ENCODE results near the gene TMEM143.
"Not testable (repeated sequence)": the region's sequence is repeated elsewhere in the genome, so short reads cannot be mapped to it uniquely, and the experiment has no call there.

Gene TMEM143

GRCh38 chr19:48321622-48322591 lies 41.8 kb downstream of the TMEM143 start:
- in situ Hi-C loops (cut with MboI; ENCODE audit: low pct_unique_long_range_greater_than_20kb, low sequenced_read_pairs, unreplicated experiment): no loop called here
- DNase-seq (ENCODE audit: low spot score): peak; percentile 94
- TF ChIP-seq CTCF (IDR thresholded peaks at IDR 0.05; ENCODE audit: extremely low read depth, insufficient read depth, missing control alignments): no peak

GRCh38 chr19:48321372-48321621 lies 42.4 kb downstream of the TMEM143 start:
- peak; percentile 97 for DNase-seq (ENCODE audit: low spot score)
- no peak for TF ChIP-seq CTCF (IDR thresholded peaks at IDR 0.05; ENCODE audit: extremely low read depth, insufficient read depth, missing control alignments)
- in situ Hi-C loops (cut with MboI; ENCODE audit: low pct_unique_long_range_greater_than_20kb, low sequenced_read_pairs, unreplicated experiment): no loop called here

GRCh38 chr19:48319647-48320541 lies 43.8 kb downstream of the TMEM143 start:
- in situ Hi-C loops (cut with MboI; ENCODE audit: low pct_unique_long_range_greater_than_20kb, low sequenced_read_pairs, unreplicated experiment): loop anchor here (10.0 kb wide), 1 partner anchor 265 kb away; no protein-coding TSS in a partner anchor
- peak; percentile 61 for DNase-seq (ENCODE audit: low spot score)
- TF ChIP-seq CTCF (IDR thresholded peaks at IDR 0.05; ENCODE audit: extremely low read depth, insufficient read depth, missing control alignments): peak; percentile 91

GRCh38 chr19:48318286-48318987 lies 45.3 kb downstream of the TMEM143 start:
- in situ Hi-C loops (cut with MboI; ENCODE audit: low pct_unique_long_range_greater_than_20kb, low sequenced_read_pairs, unreplicated experiment): loop anchor here (10.0 kb wide), 1 partner anchor 266 kb away; no protein-coding TSS in a partner anchor
- DNase-seq (ENCODE audit: low spot score): no peak
- TF ChIP-seq CTCF (IDR thresholded peaks at IDR 0.05; ENCODE audit: extremely low read depth, insufficient read depth, missing control alignments): no peak

GRCh38 chr19:48317708-48317960 lies 46.1 kb downstream of the TMEM143 start:
- DNase-seq (ENCODE audit: low spot score): not testable (repeated sequence)
- in situ Hi-C loops (cut with MboI; ENCODE audit: low pct_unique_long_range_greater_than_20kb, low sequenced_read_pairs, unreplicated experiment): loop anchor here (10.0 kb wide), 1 partner anchor 267 kb away; no protein-coding TSS in a partner anchor

GRCh38 chr19:48315712-48316111 lies 48.0 kb downstream of the TMEM143 start:
- in situ Hi-C loops (cut with MboI; ENCODE audit: low pct_unique_long_range_greater_than_20kb, low sequenced_read_pairs, unreplicated experiment): loop anchor here (10.0 kb wide), 1 partner anchor 269 kb away; no protein-coding TSS in a partner anchor
- no peak for TF ChIP-seq CTCF (IDR thresholded peaks at IDR 0.05; ENCODE audit: extremely low read depth, insufficient read depth, missing control alignments)

More at GRCh38 chr19:48315712-48316111, 48.0 kb downstream of the TMEM143 start:
- DNase-seq (ENCODE audit: low spot score): no peak
